Stimulated activated CD4-positive, alpha-beta T cell treated with anti-CD3 and anti-CD28 coated beads, Interleukin-1b, Interleukin-23, amount 100 ng/mL, for 24 hours (primary cell): ENCODE measurements around the gene OTUB1.
A peak's percentile ranks its signal among the peaks of the same experiment; 100 is the strongest.
"Not testable (repeated sequence)": the region's sequence is repeated elsewhere in the genome, so short reads cannot be mapped to it uniquely, and the experiment has no call there.

ENCODE experiments used
- DNase-seq, 4 experiments: peaks; one replicate each; pipeline ENCODE4 v3.0.0-alpha.2; 2020; ENCODE audit warnings: low read depth in 4 of 4, low spot score in 1 of 4

The OTUB1 gene

DNA sequence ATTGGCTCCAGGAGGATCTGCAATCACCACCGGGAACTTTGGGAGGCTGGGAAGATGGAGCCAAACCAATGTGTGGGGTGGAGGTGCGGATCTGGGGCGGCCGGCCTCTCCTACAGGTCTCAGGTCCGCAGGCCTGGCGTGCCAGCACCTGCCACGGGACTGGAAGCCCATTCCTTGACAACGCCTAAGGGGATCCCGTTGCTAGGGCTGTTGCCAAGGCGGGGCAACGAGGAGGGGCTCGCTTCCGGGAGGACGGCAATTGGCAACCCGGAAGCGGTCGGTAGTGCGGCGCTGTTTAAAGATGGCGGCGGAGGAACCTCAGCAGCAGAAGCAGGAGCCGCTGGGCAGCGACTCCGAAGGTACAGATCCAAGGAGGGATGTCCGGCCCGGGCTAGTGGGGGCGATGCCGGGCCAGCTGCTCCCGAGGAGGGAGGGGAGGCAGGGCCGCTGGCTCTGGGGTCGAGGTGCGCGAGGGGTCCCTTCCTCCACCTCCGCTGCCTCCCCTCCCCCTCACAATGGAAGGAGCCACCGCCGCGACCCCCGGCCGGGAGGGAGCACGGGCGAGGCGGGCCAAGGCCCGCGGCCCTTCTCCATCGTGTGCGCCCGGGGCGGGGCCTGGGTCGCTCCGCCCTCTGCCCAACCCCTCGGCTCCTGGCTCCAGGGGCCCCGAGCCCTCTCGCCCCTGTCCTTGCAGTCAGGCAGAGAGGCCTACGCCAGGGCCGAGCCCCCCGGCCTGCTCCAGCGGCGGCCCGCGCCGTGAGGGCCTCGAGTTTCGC is at the start of gene OTUB1:
Gene OTUB1 (plus strand): TSS at position 283 of the 776 bp plus-strand sequence. CDS start 19 bp downstream, at position 302.
- peak; percentile 57 to 86 (median 76) for DNase-seq

DNA sequence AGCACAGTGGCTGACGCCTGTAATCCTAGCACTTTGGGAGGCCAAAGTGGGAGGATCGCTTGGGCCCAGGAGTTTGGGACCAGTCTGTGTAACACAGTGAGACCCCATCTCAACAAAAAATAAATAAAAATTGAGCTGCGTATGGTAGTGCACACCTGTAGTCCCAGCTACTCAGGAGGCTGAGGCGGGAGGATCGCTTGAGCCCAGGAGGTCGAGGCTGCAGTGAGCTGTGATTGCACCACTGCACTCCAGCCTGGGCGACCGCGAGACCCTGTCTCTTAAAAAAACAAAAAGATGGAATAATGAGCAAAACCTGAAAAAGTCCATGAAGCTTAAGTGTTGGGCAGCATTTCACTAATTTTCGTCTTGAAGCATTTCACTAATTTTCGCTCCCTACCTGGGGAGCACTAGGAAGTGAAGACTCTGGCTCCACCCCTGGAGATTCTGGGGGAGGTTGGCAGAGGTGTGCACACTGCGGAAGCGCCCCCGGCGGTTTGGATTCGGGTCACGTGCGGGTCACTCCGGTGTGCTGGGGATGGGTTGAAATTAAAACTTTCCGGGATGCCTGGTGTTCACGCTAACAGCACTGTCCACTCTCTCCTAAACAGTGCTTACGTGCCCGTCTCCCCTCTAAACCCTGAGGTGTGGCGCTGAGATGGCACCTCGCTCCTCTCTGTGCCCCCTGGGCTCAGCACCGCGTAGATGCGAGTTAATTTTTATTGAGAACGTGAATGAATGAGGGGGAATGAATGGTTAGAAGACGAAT is 48.3 kb upstream of the OTUB1 start:
- DNase-seq: no peak

DNA sequence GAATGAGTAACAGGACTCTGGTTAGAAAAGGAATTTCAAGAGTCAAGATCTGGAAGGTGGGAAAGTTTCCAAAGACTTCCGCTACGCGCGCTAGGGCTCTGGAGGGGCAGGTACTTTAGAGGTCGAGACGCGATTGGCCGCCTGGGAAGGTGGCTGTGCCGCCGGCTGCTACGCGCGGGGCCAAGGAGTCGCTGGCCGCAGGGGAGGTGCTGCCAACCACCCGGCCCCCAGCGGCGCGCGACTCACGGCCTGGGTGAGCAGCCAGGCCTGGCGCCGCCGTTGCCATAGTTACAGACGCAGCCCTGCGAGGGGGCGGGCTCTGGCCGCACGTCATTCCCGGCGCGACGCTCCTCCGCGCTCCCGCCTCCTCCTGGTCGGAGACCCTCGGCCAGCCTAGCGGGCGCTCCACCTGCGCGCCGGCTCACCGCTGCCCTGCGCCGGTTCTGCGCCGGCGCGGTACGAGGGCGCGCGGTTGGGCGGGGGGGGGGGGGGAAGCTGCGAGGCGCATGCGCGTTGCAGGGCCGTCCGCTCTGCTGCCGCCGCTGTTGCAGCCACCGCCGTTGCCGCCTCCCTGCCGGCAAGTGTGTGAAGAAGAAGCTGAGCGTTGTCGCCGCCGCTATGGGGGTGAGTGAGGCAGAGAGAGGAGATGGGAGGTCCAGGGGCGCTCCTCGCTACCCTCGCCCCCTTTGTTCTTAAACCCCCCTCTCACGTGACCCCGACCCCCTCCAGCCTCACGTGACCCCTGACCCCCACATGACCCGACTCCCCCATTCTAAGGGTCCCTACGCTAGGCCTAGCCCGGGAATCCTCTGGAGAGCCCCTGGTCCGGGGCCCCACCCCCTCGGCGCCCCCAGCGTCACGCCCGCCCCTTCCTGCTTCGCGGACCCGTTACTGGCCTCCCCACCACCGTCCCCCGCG is 47.5 kb upstream of the OTUB1 start, which contains the start of gene NAA40:
Gene NAA40 (plus strand): TSS at position 524 of the 918 bp plus-strand sequence. CDS start 95 bp downstream, at position 619.
- peak; percentile 84 to 92 (median 87) for DNase-seq

DNA sequence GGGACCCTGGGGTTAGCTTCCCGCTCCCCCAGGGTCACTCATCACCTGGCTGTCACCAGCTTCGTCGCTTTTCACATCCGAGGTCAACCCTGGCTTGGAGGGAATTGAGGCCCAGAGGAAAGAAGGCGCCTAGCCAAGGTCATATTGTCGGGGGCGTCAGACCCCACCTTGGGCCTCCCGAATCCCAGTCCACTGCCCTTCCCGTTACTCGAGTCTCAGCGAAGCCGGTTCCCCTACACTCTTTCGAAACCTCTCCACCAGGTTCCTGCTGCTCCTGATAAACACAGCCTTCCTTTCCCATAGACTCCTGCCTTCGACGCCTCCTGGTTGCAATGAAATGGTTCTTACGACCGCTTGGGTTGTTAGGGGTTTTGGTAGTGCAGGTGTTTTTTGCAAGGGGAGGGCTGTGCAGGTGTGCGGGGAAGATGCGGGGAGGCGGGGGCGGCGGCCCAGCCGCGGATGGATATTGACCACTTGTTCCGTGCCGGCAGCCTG is 46.8 kb upstream of the OTUB1 start:
- no peak for DNase-seq

GRCh38 chr11:63940786-63941185 is 45.5 kb upstream of the OTUB1 start:
- no peak for DNase-seq

- DNase-seq: no peak
Observed at GRCh38 chr11:63941901-63942300, 44.3 kb upstream of the OTUB1 start.

- DNase-seq: no peak
Observed at GRCh38 chr11:63942803-63943202, 43.4 kb upstream of the OTUB1 start.

GRCh38 chr11:63944987-63945386 is 41.3 kb upstream of the OTUB1 start:
- DNase-seq: no peak

- peak; percentile 20 to 38 (median 32) for DNase-seq
Observed at GRCh38 chr11:63945477-63946163, 40.6 kb upstream of the OTUB1 start.

- DNase-seq: no peak
Observed at GRCh38 chr11:63951779-63952536, 34.3 kb upstream of the OTUB1 start.

DNA sequence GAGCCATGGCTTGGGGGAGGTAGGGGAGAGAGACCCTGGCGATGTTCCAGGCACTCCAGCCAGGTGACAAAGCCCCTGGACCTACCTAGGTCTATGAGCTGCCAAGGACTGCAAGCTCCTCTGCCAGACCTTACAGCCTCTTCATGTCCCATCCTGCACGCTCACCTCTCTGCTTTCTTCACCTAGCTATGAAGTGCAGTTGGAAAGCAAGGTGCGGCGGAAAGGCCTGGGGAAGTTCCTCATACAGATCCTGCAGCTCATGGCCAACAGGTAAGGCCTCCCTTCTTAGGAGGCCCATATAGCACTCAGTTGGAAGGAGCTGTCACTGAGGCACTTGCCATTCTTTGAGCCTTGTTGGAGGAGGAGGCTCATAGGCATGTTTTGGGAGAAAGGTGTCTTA is 33.7 kb upstream of the OTUB1 start:
- no peak for DNase-seq

GRCh38 chr11:63958008-63958407 is 28.2 kb upstream of the OTUB1 start:
- no peak for DNase-seq

DNA sequence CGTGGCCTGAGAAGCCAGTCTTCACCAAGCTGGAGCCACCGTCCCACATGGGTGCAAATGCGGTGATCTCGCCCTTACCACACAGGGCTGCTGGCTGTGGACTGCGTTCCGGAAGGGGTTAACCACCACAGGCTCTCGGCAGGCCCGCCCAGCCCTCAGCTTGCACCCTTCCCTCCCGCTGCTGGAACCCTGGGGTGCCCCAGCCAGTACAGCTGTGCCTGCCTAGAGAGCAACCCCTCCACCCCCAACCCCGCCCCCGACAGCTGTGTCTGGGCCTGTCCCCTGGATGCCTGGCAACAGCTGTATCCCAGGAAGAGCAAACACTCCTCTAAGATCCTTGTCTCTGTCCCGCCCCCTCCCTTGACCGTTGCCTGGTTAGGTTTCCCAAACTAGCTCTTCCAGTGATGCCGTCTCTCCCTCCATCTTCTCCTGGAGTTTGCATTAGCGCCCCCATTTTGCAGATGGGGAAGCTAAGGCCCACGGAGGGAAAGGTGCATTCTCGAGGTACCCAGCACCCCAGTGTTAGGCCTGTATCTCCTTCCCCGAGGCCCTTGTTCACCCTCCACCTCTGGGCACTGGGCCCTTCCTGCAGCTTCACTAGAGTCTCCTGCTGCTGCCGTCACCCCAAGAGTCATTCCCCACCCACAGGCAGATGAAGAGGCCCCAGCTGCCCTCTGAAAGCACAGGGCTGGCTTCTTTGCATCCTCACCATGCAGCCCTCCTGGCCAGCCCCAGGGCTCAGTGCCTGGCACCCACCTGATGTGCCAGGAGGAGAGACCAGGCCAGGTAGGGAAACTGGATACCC is 24.4 kb upstream of the OTUB1 start:
- DNase-seq: no peak

GRCh38 chr11:63963895-63964294 is 22.3 kb upstream of the OTUB1 start:
- DNase-seq: not testable (repeated sequence)

DNA sequence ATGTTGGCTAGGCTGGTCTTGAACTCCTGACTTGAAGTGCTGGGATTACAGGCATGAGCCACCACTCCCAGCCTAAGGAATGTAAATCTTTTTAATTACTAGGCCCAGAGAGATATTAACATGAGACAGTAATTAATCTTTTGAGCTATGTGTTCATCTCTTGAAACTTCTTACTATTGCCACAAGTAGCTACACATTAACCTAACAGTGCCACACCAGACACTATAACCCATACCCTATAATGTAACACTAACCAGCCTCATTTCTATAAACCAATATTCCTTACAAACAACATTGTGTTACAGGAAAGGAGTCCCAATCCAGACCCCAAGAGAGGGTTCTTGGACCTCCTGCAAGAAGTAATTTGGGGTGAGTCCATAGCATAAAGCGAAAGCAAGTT is 19.8 kb upstream of the OTUB1 start:
- no peak for DNase-seq

DNA sequence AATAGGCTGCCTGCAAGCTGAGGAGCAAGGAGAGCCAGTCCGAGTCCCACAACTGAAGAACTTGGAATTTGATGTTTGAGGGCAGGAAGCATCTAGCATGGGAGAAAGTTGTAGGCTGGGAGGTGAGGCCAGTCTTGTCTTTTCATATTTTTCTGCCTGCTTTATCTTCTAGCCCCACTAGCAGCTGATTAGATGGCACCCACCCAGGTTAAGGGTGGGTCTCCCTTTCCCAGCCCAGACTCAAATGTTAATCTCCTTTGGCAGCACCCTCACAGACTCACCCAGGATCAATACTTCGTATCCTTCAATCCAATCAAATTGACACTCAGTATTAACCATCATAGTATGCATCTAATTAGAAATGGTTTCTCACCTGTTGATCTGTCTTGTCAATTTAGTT is 16.8 kb upstream of the OTUB1 start:
- no peak for DNase-seq

GRCh38 chr11:63970902-63971301 is 15.3 kb upstream of the OTUB1 start:
- DNase-seq: no peak

DNA sequence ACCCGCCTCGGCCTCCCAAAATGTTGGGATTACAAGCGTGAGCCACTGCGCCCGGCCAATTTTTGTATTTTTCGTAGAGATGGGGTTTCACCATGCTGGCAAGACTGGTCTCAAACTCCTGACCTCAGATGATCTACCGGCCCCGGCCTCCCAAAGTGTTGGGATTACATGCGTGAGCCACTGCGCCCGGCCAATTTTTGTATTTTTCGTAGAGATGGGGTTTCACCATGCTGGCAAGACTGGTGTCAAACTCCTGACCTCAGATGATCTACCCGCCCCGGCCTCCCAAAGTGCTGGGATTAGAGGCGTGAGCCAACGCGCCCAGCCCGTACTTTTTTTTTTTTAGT is 12.4 kb upstream of the OTUB1 start:
- DNase-seq: not testable (repeated sequence)
